ENCODE results near the gene FOXO3. TPM values are rescaled to one million over a fixed set of nuclear protein-coding genes. Genes with fewer than 3 reads are reported as not detected.

FOXO3 gene
- total and polyA plus RNA-seq, 11 donors: 11.6 to 87.9 (median 38.7) TPM

DNA sequence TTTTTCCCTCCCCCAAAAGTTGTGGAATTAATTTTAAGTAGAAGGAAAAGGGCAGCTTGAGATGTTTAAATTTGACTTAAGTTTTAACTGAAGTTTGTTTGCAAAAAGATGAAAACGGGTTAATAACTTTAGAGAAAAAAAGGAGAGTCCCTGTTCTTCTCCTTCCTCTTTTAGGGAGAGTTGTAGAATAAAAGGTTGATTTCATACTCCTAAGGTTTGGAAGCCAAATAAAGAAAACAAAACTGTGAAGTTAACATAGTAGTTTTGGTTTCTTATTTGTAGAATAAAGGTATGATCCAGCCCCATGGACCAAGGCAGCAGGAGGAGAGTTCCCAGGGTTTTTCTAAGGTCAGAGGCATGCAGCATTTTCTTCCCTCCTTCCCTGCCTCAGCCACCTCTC is 33.4 kb downstream of the FOXO3 start:
- no peak overlapping the region for H3K4me3 ChIP-seq
- H3K27ac ChIP-seq: peak overlapping the region; percentile 4 to 89 (median 42)
- ATAC-seq (no peak), DNase-seq (no peak)
- peaks cover 47 to 100% (median 99%) of the 10 kb centered on the region in 12 donors for H3K4me1 ChIP-seq
- no peaks in the 10 kb centered on the region for H3K36me3 ChIP-seq
- TF ChIP-seq, protein P1, sequence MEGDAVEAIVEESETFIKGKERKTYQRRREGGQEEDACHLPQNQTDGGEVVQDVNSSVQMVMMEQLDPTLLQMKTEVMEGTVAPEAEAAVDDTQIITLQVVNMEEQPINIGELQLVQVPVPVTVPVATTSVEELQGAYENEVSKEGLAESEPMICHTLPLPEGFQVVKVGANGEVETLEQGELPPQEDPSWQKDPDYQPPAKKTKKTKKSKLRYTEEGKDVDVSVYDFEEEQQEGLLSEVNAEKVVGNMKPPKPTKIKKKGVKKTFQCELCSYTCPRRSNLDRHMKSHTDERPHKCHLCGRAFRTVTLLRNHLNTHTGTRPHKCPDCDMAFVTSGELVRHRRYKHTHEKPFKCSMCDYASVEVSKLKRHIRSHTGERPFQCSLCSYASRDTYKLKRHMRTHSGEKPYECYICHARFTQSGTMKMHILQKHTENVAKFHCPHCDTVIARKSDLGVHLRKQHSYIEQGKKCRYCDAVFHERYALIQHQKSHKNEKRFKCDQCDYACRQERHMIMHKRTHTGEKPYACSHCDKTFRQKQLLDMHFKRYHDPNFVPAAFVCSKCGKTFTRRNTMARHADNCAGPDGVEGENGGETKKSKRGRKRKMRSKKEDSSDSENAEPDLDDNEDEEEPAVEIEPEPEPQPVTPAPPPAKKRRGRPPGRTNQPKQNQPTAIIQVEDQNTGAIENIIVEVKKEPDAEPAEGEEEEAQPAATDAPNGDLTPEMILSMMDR (IDR thresholded peaks at IDR 0.05): no peak
- no peak for TF ChIP-seq POLR2A (IDR thresholded peaks at IDR 0.05)
- intact Hi-C loops (cut with DNase I): no loop called here
- no peaks in the 10 kb centered on the region for H3K9me3 ChIP-seq
- no peaks in the 10 kb centered on the region for H3K27me3 ChIP-seq
- 68 to 76% (median 73%) methylated on average over 1 of the region's 1 CpG for WGBS, 4 donors

DNA sequence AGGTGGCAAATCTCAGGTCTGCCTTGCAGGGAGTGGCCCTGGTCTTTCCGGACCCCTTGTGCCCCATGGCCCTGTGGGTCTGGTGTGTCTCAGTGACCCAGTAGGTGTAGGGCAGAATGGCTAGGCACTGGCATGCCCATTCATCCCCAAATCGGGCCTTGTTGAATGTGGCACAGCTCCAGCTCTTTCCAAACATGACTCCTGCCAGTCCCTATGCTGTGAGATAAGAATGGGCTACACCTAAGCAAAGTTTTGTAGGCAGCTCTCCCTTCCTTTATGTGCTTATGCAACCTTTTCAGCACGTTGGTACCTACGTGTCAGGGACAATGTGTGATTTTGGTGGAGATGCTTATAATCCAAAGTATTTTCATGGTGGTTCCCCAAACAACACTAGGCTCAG is 33.9 kb downstream of the FOXO3 start:
- Histone ChIP-seq H3K4me1 (peaks cover 42 to 100% (median 96%) of the 10 kb centered on the region in 12 donors), H3K36me3 (no peaks in the 10 kb centered on the region), H3K4me3 (no peak overlapping the region), H3K9me3 (no peaks in the 10 kb centered on the region), H3K27me3 (no peaks in the 10 kb centered on the region), H3K27ac (peak overlapping the region in 11 of 12 donors; percentile 4 to 89 (median 38))
- 47 to 64% (median 52%) methylated on average over 4 of the region's 4 CpGs for WGBS, 4 donors
- intact Hi-C loops (cut with DNase I): no loop called here
- ATAC-seq (peak; percentile 10 to 57 (median 26)), DNase-seq (peak in 3 of 5 donors; percentile 34 to 57 (median 41))
- TF ChIP-seq, protein P1 (IDR thresholded peaks at IDR 0.05): no peak
- no peak for TF ChIP-seq POLR2A (IDR thresholded peaks at IDR 0.05)

DNA sequence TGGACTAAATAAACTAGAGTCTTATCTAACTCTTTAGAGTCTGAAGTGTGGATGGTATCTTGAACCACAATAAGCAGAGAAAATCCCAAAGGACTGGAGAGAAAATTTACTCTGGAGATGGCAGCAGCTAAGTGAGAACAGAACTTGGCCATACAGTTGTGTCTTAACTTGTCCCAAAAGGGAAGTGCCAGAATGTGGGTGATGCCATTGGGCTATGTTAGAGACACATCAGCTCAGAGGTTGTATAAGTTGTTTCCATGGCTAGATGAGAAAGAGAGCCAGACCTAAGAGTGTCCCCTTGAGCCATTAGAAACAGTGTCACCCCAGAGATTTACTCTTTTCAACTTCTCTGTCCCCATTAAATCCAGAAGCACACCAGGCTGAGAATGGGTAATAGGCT is 36.2 kb downstream of the FOXO3 start:
- Histone ChIP-seq H3K4me3 (no peak overlapping the region), H3K27me3 (no peaks in the 10 kb centered on the region), H3K27ac (peak overlapping the region in 9 of 12 donors; percentile 0 to 70 (median 51)), H3K9me3 (no peaks in the 10 kb centered on the region), H3K4me1 (peaks cover 26 to 87% (median 74%) of the 10 kb centered on the region in 12 donors), H3K36me3 (no peaks in the 10 kb centered on the region)
- intact Hi-C loops (cut with DNase I): no loop called here
- ATAC-seq: peak in 2 of 4 donors; percentile 25 to 33
- no peak for TF ChIP-seq POLR2A (IDR thresholded peaks at IDR 0.05)
- TF ChIP-seq, protein P1 (IDR thresholded peaks at IDR 0.05): no peak
- DNase-seq: no peak

DNA sequence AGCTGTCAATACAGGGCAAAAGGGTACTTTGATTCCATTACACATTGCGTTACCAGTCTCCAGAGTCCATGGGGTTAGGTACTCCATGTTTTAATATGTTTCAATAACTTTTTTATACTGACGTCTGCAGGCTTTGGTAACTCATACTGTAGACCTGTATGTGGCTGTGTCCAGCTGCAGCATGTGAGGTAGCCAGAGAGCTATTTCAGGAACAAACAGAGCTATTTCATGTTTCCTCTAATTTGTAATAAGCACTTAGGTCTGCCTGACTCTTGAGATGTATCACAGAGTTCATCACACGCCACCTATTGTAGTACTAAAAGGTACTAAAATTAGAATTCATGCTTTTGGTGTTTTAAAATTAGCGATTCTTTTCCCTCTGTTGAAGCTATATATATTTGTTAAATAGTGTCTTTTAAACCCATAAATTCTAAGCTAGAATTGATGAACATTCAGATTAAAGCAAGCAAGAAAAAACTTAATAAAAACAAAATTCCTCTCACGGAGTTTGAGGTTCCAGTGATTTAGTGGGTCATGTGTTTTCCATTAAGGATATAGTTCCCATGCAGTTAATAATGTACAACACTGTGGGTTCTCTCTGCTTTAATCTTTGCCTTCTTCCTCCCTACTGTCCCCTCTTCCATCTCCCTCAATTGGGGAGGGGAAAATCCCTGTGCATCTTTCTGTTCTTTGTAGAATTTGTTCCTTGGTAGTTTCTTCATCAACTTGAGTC is 37.0 kb downstream of the FOXO3 start:
- Histone ChIP-seq H3K27ac (peak overlapping the region in 10 of 12 donors; percentile 10 to 70 (median 49)), H3K27me3 (no peaks in the 10 kb centered on the region), H3K9me3 (no peaks in the 10 kb centered on the region), H3K36me3 (no peaks in the 10 kb centered on the region), H3K4me3 (no peak overlapping the region), H3K4me1 (peaks cover 22 to 83% (median 67%) of the 10 kb centered on the region in 12 donors)
- 36 to 40% (median 38%) methylated on average over 5 of the region's 5 CpGs for WGBS, 4 donors
- DNase-seq: no peak
- intact Hi-C loops (cut with DNase I): no loop called here
- TF ChIP-seq, protein P1 (IDR thresholded peaks at IDR 0.05): no peak
- TF ChIP-seq POLR2A (IDR thresholded peaks at IDR 0.05): no peak
- peak in 3 of 4 donors; percentile 31 to 40 (median 33) for ATAC-seq

All from heart left ventricle (tissue), 16 donors.